EH (cell line): ENCODE data around the gene BICDL2.
A peak's percentile ranks its signal among the peaks of the same experiment; 100 is the strongest.

Experiments used
- DNase-seq: peaks from one replicate; pipeline ENCODE4 v3.0.0-alpha.2; 2015; ENCODE audit warnings: low read depth

BICDL2 gene

GRCh38 chr16:3047387-3047720 lies 10.6 kb upstream of the BICDL2 start:
- DNase-seq, result no peak

DNA sequence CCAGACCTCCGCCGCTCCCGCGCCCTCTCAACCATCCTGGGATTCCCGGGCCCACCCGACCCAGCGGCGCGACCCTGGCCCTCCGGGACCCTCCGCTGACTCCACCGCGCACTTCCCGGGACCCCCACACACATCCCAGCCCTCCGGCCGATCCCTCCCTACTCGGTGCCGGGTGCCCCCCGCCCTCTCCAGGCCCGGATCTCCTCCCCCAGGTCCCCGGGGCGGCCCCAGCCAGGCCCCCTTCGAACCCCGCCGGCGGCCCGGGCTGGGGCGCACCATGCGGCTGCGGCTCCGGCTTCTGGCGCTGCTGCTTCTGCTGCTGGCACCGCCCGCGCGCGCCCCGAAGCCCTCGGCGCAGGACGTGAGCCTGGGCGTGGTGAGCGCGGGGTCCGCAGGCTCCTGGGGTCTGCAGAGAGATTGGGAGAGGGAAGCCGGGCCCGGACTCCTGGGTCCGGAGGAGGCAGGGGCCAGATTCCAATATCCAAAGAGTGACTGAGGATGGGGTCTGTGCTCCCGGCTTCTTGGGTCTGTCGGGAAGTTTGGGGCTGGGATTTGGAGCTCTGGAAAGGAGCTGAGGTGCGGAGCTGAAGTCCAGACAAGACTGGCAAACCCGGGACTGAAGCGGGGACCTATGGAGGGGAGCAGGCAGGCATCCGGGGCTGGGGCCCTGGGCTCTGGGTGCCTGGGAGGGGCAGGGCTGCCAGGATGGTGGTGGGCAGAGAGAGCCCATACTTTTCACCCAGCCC lies 10.1 kb upstream of the BICDL2 start:
- DNase-seq, result no peak

DNA sequence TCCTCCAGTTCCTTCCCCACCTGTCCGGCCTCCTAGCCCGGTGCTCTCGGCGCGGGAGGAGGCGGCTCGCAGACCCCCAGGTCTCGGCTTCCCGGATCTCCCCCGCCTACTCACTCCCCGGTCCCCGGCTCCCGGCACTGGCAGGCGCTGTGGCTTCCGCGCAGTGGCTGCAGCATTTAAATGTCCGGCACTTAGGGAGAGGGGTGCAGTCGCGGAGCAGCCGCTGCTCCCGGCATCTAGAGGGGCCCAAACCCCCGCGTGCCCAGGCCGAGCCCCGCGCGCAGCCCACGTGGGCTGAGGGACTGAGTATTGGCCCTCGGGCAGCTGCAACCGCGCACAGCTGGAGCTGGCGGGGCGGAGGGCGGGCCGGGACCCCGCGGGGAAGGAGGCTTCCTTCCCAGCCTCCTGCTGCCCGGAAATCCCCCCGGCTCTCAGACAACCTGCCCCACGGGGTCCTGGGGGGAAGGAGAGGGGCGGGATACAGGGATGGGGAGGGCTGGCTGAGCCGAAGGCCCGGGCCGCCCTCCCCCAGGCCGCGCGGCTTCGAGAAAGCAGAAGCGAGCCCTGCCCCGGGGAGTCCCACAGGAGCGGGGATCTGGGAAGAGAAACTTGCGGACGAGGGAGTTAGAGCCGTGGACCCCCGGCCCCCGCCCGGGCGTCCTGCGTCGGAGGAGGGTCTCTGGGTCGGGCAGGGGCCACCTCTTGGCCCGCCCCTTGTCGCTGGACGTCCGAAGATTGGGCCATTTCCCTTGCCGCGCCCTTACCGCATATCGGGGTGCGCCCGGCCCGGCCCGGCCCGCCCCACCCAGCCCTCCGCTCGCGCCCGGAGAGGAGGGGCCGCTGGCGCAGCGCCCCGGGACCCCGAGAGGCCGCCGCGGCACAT lies 9.3 kb upstream of the BICDL2 start, which contains the start of gene MMP25:
MMP25 (plus strand) TSS at position 804 of the 883 bp plus-strand sequence. CDS start 357 bp downstream, outside the sequence.
- no peak for DNase-seq

DNA sequence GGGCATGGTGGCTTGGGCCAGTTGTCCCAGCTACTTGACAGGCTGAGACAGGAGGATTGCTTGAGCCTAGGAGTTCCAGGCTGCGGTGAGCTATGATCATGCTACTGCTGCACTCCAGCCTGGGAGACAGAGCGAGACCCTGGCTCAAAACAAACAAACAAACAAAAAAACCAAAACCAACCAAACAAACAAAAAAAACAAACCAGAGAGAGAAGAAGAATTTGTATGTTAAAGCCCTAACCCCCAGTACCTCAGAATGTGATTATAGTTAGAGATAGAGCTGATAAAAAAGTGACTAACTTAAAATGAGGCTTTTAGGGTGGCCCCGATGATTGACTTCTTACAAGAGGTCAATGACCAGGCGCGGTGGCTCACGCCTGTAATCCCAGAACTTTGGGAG lies 8.0 kb upstream of the BICDL2 start:
- DNase-seq, result no peak

GRCh38 chr16:3042376-3042775 lies 5.6 kb upstream of the BICDL2 start:
- no peak for DNase-seq

DNA sequence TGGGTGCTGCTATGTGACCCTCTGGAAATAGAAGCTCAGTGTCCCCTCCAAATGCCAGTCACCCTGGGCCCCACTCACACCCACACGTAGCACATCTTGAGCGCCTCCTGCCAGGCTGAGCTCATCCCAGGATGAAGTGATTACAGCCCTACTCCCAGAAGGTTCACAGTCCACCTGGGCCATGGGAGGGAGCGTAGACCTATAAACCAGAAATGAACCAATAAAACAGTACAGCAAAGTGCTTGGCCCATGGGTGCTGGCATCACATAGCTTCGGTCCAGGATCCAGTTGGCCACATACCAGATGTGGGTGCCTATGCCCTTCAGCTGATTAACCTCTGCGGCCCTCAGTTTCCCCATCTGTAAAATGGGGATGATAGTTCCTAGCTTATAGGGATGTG lies 2.2 kb upstream of the BICDL2 start:
- no peak for DNase-seq

DNA sequence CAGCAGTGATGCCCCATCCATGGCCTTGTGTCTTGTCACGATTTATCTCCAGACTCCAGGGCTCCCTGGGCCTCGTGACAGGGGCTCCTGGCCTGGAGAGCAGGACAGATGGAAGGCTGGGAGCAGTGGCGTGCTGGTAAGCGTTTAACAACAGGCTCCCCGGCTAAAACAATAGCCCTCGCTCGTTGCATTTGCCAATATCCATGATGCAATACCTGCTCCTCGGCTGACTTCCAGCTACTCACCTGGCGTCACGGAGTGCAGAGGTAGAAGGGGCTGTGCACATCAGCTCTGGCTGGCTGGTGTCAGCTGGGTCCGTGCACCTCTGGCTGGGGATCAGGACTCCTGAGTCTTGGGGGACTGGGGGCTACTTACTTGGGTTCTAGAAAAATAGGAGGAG lies 1.5 kb upstream of the BICDL2 start:
- DNase-seq, result no peak

- DNase-seq, result no peak
These were observed 595 bp downstream of the BICDL2 start for GRCh38 chr16:3035972-3036725.

DNA sequence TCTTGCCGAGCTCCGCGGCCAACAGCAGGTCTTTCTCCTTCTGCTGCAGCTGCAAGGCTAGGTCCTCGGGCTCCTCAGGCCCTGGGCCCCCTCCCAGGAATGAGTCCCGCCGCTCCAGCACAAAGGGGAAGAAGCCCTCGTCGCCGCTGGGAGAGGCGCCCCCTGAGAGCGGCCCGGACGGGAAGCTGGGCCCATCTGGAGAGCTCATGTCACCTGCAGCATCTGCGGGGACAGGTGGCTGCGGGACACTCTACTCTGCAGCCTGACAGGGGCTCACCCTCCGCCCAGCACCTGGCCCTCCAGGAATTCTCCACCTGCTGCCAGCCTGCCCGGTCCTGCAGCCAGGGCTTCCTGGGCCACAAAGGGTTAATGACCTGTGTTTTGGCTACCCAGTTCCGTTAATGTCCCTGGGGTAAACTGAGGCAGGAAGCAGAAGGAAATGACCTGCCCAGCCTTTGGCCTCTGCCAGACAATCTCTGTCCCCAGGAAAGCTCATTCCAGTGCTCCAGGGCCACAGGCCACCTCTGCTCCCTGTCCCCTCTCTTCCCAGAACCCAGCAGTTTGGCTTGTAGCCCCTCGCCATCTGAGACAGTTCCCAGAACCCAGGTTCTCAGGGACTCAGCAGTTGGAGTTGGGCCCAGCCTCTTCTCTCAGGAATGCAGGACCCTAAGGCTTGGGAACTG lies 1.3 kb downstream of the BICDL2 start:
- DNase-seq, result no peak

DNA sequence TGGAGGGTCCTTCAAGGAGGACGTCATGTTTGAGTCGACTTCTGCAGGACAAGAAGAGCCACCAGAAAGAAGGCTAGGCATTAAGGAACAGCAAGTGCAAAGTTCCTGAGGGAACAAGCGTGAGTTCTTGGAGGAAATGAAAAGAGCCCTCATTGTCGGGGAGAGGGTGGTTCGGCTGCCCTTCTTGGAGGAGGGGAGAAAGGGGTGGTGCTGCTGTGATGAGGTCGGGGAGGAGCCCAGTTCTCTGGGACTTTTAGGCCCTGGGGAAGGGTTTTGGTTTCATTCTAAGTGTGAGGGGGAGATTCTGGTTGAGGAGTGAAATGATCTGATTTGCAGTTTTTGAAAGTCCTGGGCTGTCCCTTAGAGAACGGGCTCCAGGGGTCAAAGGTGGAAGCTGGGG lies 4.1 kb downstream of the BICDL2 start:
- no peak for DNase-seq

- no peak for DNase-seq
These were observed 6.2 kb downstream of the BICDL2 start for GRCh38 chr16:3030222-3031212.

DNA sequence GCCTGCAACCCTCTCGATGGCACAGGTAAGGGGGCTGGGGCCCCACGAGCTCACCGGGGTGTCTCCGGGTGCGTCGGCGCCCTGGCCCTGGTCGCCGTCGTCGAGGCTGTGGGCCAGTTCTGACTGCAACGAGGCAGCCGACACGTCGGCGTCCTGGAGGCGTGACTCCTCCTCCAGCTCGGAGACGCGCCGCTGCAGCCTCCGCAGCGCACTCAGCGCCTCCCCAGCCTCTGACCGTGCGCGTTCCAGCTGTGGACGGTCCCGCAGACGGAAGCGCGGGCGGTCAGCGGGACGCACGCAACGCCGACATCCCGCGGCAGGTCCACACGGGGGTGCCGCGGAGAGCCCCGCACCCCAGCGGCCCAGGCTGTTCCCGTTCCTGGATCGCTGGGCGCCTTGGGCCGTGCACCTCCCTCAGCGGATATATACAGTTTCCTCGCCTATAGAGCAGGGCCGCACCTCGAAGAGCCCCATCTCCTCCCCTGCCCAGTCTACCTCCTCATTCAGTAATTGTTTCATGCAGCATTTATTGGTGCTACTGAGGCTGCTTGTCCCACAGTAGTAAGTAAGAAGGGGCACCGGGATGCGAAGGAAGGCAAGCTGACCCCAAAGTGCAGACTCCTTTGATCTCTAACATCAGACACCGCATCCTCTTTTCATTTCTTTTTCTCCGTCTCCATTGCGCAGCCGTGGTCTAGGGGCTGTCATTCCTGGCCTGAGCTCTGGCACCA lies 7.1 kb downstream of the BICDL2 start:
- DNase-seq, result peak; percentile 56

DNA sequence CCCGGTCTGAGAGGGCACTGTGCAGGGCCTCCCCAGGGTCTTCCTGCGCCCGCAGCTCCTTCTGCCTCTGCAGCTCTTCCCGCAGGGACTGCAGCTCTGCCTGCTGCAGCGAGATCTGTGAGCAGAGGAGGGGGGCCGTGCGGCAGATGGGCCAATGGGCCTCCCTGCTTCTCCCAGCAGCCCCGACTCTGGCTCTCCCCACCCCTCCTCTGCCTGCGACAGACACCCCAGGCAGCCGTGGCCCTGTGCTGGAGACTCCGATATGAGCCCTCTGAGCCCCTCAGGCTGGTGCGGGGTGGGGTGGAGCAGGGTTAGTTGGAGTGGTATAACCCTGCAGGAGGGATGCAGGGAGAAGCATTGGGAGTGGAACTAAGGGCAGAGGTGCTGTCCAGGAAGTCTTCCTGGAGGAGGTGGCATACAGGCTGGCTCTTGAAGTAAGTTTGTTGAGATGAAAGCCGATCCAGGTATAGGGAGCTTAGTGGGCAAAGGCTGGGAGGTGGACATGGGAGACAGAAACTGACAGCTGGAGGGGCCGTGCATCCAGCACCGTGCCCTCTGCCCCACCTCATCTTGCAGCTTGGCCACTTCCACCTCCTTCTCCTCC lies 7.9 kb downstream of the BICDL2 start:
- no peak for DNase-seq

GRCh38 chr16:3027983-3028715 lies 8.6 kb downstream of the BICDL2 start:
- peak; percentile 73 for DNase-seq

GRCh38 chr16:3027489-3027795 lies 9.3 kb downstream of the BICDL2 start:
- DNase-seq, result no peak

- no peak for DNase-seq
These were observed 9.9 kb downstream of the BICDL2 start for GRCh38 chr16:3026609-3027488.

DNA sequence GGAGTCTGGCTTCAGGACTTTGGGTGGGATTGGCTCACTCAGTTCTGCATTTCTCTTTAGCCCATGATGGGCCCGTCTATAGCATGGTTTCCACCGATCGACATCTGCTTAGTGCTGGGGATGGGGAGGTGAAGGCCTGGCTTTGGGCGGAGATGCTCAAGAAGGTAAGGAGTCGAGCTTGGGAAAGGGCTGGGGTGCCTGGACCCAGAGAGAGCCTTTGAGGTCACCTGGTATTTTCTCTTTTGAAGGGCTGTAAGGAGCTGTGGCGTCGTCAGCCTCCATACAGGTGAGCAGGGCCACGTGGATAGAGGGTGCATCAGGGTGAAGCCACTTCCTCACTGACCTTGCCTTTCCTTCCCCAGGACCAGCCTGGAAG lies 10.8 kb downstream of the BICDL2 start:
- no peak for DNase-seq
